GM21529 (cell line): ENCODE data around the gene LIMCH1.

Source experiments
- ATAC-seq: cut with Tn5 transposase; IDR thresholded peaks from one replicate; pipeline ENCODE4 v1.9.1; 2021; ENCODE audit not compliant: unreplicated experiment

The LIMCH1 gene

GRCh38 chr4:41559940-41560516, 22.1 kb downstream of the LIMCH1 start:
- ATAC-seq: no peak

- ATAC-seq: no peak
Observed at GRCh38 chr4:41561244-41561643, 23.3 kb downstream of the LIMCH1 start.

GRCh38 chr4:41567186-41567585, 29.2 kb downstream of the LIMCH1 start:
- ATAC-seq: no peak

- ATAC-seq: no peak
Observed at GRCh38 chr4:41568363-41568762, 30.4 kb downstream of the LIMCH1 start.

- no peak for ATAC-seq
Observed at GRCh38 chr4:41569961-41570360, 32.0 kb downstream of the LIMCH1 start.

GRCh38 chr4:41571422-41571821, 33.5 kb downstream of the LIMCH1 start:
- ATAC-seq: no peak

- ATAC-seq: no peak
Observed at GRCh38 chr4:41572516-41572915, 34.6 kb downstream of the LIMCH1 start.

- no peak for ATAC-seq
Observed at GRCh38 chr4:41572956-41573355, 35.0 kb downstream of the LIMCH1 start.

GRCh38 chr4:41573502-41574001, 35.6 kb downstream of the LIMCH1 start:
- no peak for ATAC-seq

- ATAC-seq: no peak
Observed at GRCh38 chr4:41575207-41575606, 37.2 kb downstream of the LIMCH1 start.

- no peak for ATAC-seq
Observed at GRCh38 chr4:41575665-41576064, 37.7 kb downstream of the LIMCH1 start.

- no peak for ATAC-seq
Observed at GRCh38 chr4:41579043-41579442, 41.1 kb downstream of the LIMCH1 start.

GRCh38 chr4:41579526-41579925, 41.6 kb downstream of the LIMCH1 start:
- ATAC-seq: no peak

GRCh38 chr4:41580007-41580406, 42.0 kb downstream of the LIMCH1 start:
- ATAC-seq: no peak

GRCh38 chr4:41586675-41587225, 48.8 kb downstream of the LIMCH1 start:
- ATAC-seq: no peak

- ATAC-seq: no peak
Observed at GRCh38 chr4:41587286-41587685, 49.3 kb downstream of the LIMCH1 start.

- ATAC-seq: no peak
Observed at GRCh38 chr4:41590591-41590990, 52.6 kb downstream of the LIMCH1 start.

- ATAC-seq: no peak
Observed at GRCh38 chr4:41594432-41594831, 56.5 kb downstream of the LIMCH1 start.

- ATAC-seq: no peak
Observed at GRCh38 chr4:41597494-41597893, 59.5 kb downstream of the LIMCH1 start.

GRCh38 chr4:41598580-41598979, 60.6 kb downstream of the LIMCH1 start:
- no peak for ATAC-seq

- no peak for ATAC-seq
Observed at GRCh38 chr4:41599192-41599786, 61.3 kb downstream of the LIMCH1 start.

- no peak for ATAC-seq
Observed at GRCh38 chr4:41600243-41600912, 62.4 kb downstream of the LIMCH1 start.
